ENCODE data around the gene MBNL3. TPM values are rescaled to one million over a fixed set of nuclear protein-coding genes. Genes with fewer than 3 reads are reported as not detected.
"Not testable (repeated sequence)": the region's sequence is repeated elsewhere in the genome, so short reads cannot be mapped to it uniquely, and the experiment has no call there.

MBNL3 gene
- total RNA-seq, 1 donor from 2014 or later: 19.9 TPM

- no peak for DNase-seq
These were observed 119.1 kb downstream of the MBNL3 start for GRCh38 chrX:132369617-132370326.

- DNase-seq: peak; percentile 9
These were observed 120.9 kb downstream of the MBNL3 start for GRCh38 chrX:132367984-132368383.

- DNase-seq: no peak
These were observed 121.5 kb downstream of the MBNL3 start for GRCh38 chrX:132367314-132367713.

GRCh38 chrX:132365490-132365889 lies 123.3 kb downstream of the MBNL3 start:
- DNase-seq: no peak

- no peak for DNase-seq
These were observed 124.5 kb downstream of the MBNL3 start for GRCh38 chrX:132364313-132364712.

GRCh38 chrX:132353430-132353829 lies 135.4 kb downstream of the MBNL3 start:
- DNase-seq: no peak

GRCh38 chrX:132336172-132336571 lies 152.7 kb downstream of the MBNL3 start:
- DNase-seq: no peak

GRCh38 chrX:132333351-132333750 lies 155.5 kb downstream of the MBNL3 start:
- no peak for DNase-seq

- no peak for DNase-seq
These were observed 157.3 kb downstream of the MBNL3 start for GRCh38 chrX:132331532-132331931.

- DNase-seq: no peak
These were observed 157.8 kb downstream of the MBNL3 start for GRCh38 chrX:132331000-132331399.

GRCh38 chrX:132330156-132330729 lies 158.6 kb downstream of the MBNL3 start:
- no peak for DNase-seq

- DNase-seq: not testable (repeated sequence)
These were observed 161.9 kb downstream of the MBNL3 start for GRCh38 chrX:132326960-132327359.

Measured in skin of body (tissue), 2 donors.